PFSK-1 (cell line): ENCODE data around the gene TSC22D2.

Experiments
- FOXP2 ChIP-seq: optimal IDR thresholded peaks from 2 replicates; pipeline ENCODE3; 2011; ENCODE audit warnings: borderline replicate concordance, control low read depth, inconsistent platforms; ENCODE audit not compliant: insufficient read depth; ENCODE audit errors: extremely low read length, extremely low read depth
- POLR2AphosphoS5 ChIP-seq: IDR thresholded peaks from 2 replicates; pipeline ENCODE4 v1.6.1; 2012; ENCODE audit warnings: low read depth, mild to moderate bottlenecking, control low read depth, low read length, moderate library complexity
- TAF1 ChIP-seq: IDR thresholded peaks from 2 replicates; pipeline ENCODE4 v1.6.1; 2012; ENCODE audit warnings: low read length, control low read depth, borderline replicate concordance; ENCODE audit not compliant: insufficient read depth
- TF ChIP-seq, protein P1 (sequence below), 2 experiments: IDR thresholded peaks; 2 replicates each; pipeline versions ENCODE4 v1.6.1 to v1.8.0; 2011 to 2012; ENCODE audit warnings: low read depth in 2 of 2, low read length in 2 of 2, control low read depth in 1 of 2, inconsistent platforms in 1 of 2, mild to moderate bottlenecking in 1 of 2, moderate library complexity in 1 of 2; ENCODE audit not compliant: insufficient read depth in 1 of 2

DNA sequence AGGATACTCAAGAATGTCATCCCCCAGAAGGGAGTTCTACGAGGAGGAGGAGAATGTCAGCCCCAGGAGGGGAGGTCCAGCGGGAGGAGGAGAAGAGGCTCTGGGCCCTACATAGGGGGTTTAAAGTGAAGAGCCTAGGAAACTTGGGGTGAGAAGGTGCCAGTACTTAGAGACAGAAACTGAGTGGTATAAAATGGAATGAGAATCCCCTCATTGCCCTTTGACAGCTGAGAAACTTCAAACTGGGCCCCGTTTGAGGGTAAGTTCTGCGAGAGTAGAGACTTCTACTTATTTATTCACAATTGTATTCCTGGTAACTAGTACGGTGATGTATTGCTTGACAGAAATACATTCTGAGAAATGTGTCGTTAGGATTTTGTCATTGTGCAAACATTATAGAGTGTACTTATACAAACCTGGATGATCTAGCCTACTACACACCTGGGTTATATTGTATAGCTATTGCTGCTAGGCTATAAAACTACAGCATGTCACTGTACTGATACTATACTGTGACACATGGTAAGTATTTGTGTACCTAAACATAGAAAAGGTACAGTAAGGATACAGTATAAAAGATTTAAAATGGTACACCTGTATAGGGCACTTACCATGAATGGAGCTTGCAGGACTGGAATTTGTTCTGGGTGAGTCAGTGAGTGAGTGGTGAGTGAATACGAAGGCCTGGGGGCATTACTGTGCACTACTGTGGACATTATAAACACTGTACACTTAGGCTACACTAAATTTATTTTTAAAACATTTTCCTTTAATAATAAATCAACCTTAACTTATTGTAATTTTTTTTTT is 62.0 kb downstream of the TSC22D2 start:
- no peak for TF ChIP-seq POLR2AphosphoS5
- TF ChIP-seq TAF1 = no peak
- TF ChIP-seq, protein P1, sequence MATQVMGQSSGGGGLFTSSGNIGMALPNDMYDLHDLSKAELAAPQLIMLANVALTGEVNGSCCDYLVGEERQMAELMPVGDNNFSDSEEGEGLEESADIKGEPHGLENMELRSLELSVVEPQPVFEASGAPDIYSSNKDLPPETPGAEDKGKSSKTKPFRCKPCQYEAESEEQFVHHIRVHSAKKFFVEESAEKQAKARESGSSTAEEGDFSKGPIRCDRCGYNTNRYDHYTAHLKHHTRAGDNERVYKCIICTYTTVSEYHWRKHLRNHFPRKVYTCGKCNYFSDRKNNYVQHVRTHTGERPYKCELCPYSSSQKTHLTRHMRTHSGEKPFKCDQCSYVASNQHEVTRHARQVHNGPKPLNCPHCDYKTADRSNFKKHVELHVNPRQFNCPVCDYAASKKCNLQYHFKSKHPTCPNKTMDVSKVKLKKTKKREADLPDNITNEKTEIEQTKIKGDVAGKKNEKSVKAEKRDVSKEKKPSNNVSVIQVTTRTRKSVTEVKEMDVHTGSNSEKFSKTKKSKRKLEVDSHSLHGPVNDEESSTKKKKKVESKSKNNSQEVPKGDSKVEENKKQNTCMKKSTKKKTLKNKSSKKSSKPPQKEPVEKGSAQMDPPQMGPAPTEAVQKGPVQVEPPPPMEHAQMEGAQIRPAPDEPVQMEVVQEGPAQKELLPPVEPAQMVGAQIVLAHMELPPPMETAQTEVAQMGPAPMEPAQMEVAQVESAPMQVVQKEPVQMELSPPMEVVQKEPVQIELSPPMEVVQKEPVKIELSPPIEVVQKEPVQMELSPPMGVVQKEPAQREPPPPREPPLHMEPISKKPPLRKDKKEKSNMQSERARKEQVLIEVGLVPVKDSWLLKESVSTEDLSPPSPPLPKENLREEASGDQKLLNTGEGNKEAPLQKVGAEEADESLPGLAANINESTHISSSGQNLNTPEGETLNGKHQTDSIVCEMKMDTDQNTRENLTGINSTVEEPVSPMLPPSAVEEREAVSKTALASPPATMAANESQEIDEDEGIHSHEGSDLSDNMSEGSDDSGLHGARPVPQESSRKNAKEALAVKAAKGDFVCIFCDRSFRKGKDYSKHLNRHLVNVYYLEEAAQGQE (IDR thresholded peaks at IDR 0.05; ENCODE audit: insufficient read depth in 1 of 2, low read depth in 2 of 2, low read length in 2 of 2) = no peak
- no peak for TF ChIP-seq FOXP2
